CD4-positive, alpha-beta T cell treated with Interleukin-21 for 1 hour (primary cell): ENCODE measurements around the gene SLC35F6.

Experiments
- DNase-seq: peaks from one replicate; pipeline ENCODE4 v3.0.0-alpha.2; 2020

The SLC35F6 gene, protein sequence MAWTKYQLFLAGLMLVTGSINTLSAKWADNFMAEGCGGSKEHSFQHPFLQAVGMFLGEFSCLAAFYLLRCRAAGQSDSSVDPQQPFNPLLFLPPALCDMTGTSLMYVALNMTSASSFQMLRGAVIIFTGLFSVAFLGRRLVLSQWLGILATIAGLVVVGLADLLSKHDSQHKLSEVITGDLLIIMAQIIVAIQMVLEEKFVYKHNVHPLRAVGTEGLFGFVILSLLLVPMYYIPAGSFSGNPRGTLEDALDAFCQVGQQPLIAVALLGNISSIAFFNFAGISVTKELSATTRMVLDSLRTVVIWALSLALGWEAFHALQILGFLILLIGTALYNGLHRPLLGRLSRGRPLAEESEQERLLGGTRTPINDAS

GRCh38 chr2:26764078-26764887 is at the start of gene SLC35F6:
SLC35F6 (plus strand) TSS chr2:26764284; CDS start chr2:26764350, 66 bp downstream.
- DNase-seq = peak; percentile 83

DNA sequence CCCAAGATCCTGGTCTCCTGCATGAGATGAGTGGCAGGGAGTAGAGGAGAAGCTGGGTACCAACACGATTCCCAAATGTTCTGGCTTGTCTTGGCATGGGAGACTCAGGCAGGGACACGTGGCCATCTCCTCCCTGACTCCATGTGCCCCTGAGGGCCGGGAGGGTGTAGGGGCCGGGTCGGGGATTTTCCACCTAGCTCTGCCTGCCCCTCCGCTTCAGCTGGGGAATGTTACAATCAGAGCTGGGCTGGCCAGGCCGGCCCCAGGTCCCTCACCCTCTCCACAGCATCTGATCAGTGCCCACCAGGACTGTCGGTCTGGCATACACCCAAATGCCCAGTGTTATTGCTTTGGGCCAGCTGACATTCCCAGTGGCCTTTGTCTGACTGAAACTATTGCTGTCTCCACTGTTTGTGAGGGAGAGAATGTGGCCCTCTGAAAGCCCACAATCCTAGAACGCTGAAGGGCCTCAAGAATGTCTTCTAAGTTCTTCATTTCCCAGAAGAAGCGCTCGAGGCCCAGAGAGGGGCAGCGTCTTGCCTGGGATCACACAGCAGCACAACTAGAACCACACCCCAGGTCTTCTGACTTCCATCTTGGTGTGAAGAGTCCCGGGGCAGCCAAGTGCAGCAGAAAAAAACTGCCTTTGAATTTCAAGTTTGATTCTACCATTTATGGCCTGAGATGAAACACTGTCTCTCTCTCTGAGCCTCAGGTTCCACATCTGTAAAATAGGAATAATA is 48.4 kb upstream of the SLC35F6 start:
- DNase-seq = no peak

- DNase-seq = no peak
Observed at GRCh38 chr2:26716340-26716739, 47.7 kb upstream of the SLC35F6 start.

DNA sequence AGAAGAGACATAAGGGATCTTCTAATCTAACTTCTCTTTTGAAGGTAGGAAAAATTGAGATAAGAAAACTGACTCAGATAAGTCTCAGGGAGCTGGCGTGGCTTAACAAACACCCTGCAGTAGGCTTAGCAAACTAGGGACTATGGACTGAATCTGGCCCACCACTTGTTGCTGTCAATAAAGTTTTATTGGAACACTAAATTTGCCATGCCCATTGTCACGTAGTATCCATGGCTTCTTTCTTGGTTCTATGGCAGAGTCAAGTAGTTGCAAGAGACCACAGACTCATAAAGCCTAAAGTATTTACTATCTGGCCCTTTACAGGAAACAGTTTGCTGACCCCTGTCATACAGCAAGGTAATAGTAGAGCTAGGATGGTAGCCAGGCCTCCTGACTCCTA is 47.3 kb upstream of the SLC35F6 start:
- DNase-seq = no peak

- DNase-seq = no peak
Observed at GRCh38 chr2:26717362-26717761, 46.7 kb upstream of the SLC35F6 start.

GRCh38 chr2:26718949-26719686 is 45.0 kb upstream of the SLC35F6 start:
- no peak for DNase-seq

GRCh38 chr2:26720322-26721114 is 43.6 kb upstream of the SLC35F6 start:
- no peak for DNase-seq

GRCh38 chr2:26721115-26722032 is 42.7 kb upstream of the SLC35F6 start:
- no peak for DNase-seq

GRCh38 chr2:26722328-26722727 is 41.8 kb upstream of the SLC35F6 start:
- DNase-seq = no peak

- DNase-seq = no peak
Observed at GRCh38 chr2:26722911-26723310, 41.2 kb upstream of the SLC35F6 start.

GRCh38 chr2:26723475-26723874 is 40.6 kb upstream of the SLC35F6 start:
- DNase-seq = no peak

- DNase-seq = no peak
Observed at GRCh38 chr2:26723991-26724750, 39.9 kb upstream of the SLC35F6 start.

GRCh38 chr2:26724784-26725520 is 39.1 kb upstream of the SLC35F6 start:
- no peak for DNase-seq

DNA sequence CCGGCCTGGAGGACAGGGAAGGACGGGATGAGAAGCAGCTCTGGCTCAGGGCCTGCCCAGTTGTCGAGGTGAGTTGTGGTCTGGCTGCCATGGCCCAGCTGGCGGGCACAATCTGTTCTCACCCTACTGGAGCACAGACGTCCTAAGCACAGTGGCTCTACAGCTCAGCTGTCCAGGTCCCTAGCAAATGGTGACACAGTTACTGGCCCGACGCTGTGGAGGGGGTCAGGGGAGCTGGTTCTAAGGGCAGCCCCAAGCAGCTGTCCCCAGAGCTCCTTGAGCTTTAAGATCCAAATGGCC is 38.6 kb upstream of the SLC35F6 start:
- no peak for DNase-seq

DNA sequence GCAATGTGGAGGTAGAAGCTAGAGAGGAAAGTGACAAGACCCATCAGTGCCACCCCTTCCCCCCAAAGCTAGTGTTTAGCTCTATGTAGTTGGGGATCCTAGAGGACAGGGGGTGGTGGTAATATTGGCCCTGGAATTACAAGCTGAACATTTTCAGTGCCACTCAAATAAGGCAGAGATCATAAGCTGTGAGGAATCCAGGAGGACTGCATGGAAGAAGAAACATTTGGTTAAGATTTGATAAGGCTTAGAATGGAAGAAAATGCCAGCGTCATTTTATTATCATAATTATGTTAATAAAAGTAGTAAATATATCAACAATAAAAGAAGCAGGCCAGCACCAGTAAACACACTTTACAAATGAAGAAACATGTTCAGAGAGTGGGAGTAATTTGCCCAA is 37.9 kb upstream of the SLC35F6 start:
- no peak for DNase-seq

GRCh38 chr2:26727641-26728561 is 36.2 kb upstream of the SLC35F6 start:
- no peak for DNase-seq

DNA sequence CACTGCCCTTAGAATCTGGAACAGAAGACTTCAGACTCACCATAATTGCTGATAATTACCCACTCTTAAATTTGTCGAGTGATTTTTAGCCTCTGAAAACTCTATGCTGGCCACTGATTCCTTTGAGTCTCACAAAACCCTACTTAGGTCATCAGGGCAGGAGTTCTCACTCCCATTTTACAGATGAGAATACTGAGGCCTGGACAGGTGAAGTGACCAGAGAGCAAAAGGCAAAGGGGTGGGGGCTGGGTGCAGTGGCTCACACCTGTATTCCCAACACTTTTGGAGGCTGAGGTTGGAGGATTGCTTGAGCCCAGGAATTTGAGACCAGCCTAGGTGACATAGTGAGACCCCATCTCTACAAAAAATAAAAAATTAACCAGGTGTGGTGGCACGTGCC is 34.8 kb upstream of the SLC35F6 start:
- no peak for DNase-seq
